Measurements from ENCODE around the gene DPY19L1. TPM values are rescaled to one million over a fixed set of nuclear protein-coding genes. Genes with fewer than 3 reads are reported as not detected.
"Not testable (repeated sequence)": the region's sequence is repeated elsewhere in the genome, so short reads cannot be mapped to it uniquely, and the experiment has no call there.

The DPY19L1 gene
- total and polyA plus RNA-seq, 2 donors (not counting 3 experiments of a cell fraction or from before 2014, with no cell fraction given): 30.9 to 53.1 TPM

DNA sequence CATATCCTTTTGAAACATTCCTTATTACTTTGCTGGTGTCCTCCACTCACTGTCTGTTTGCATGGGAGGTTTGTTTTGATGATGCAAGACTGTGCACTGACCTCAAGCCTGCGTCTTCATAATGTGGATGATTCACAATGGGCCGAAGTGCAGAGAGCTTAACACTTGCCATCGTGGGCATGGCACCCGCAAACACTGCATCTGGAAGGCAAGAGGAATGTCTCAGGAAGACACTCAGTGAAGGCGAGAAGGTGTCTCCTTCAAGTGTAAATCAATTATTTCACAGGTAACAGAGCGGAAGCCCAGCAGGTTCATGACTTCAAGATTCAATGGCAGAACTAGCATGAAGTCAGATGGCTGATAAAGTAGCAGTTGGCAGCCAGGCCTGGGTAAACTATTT, 98.1 kb downstream of the DPY19L1 start:
- H3K27ac ChIP-seq (ENCODE audit: insufficient read depth, low read depth, low read length): no peak overlapping the region
- H3K9ac ChIP-seq (replicated peaks; ENCODE audit: extremely low read depth, insufficient read depth, low read length): no peak overlapping the region
- ChIA-PET CTCF (interaction anchor here (1.0 to 1.1 kb wide), 3 partner anchors 12 to 97 kb away, joined by 3 to 4 read pairs (median 4); partner anchors contain the start of gene DPY19L1), POLR2A (no interaction called here)
- peaks cover 7% of the 10 kb centered on the region for H3K4me1 ChIP-seq (ENCODE audit: control insufficient read depth, extremely low read depth, insufficient read depth, low read length)
- no peaks in the 10 kb centered on the region for H3K79me2 ChIP-seq (ENCODE audit: control insufficient read depth, insufficient read depth, low read length)
- H2AFZ ChIP-seq (ENCODE audit: low read depth, low read length): no peak overlapping the region
- FAIRE-seq: peak; percentile 57
- H3K36me3 ChIP-seq (ENCODE audit: control insufficient read depth in 2 of 2, extremely low read depth in 1 of 2, insufficient read depth in 2 of 2, low read length in 2 of 2): peaks cover 0 to 4% of the 10 kb centered on the region in 2 experiments
- intact Hi-C loops (cut with micrococcal nuclease) (no loop called here), dilution Hi-C loops (cut with MboI; ENCODE audit: extremely low pct_ligation_motif_present, low sequenced_read_pairs) (no loop called here)
- H3K9me1 ChIP-seq (replicated peaks; ENCODE audit: control insufficient read depth, extremely low read depth, insufficient read depth, low read length): no peaks in the 10 kb centered on the region
- no peak overlapping the region for H3K4me2 ChIP-seq (ENCODE audit: insufficient read depth, low read length)
- TF ChIP-seq POLR2A (IDR thresholded peaks at IDR 0.05; ENCODE audit: low read depth, low read length) (no peak), FOS (IDR thresholded peaks at IDR 0.05; ENCODE audit: borderline replicate concordance, insufficient read depth, low read length) (no peak), POLR2AphosphoS5 (IDR thresholded peaks at IDR 0.05; ENCODE audit: insufficient read depth, low read depth, low read length) (no peak)
- DNase-seq (ENCODE audit: low read depth, low spot score): no peak
- no peak overlapping the region for H3K4me3 ChIP-seq (replicated peaks in 1 of 3; ENCODE audit: insufficient read depth in 1 of 3, low read depth in 1 of 3, low read length in 3 of 3)
- H4K20me1 ChIP-seq (replicated peaks; ENCODE audit: control insufficient read depth, extremely low read depth, insufficient read depth, low read length): no peaks in the 10 kb centered on the region
- H3K27me3 ChIP-seq (ENCODE audit: control insufficient read depth in 2 of 2, insufficient read depth in 2 of 2, low read length in 2 of 2): no peaks in the 10 kb centered on the region
- BruUV-seq (replicated peaks): no TSS peak
- H3K9me3 ChIP-seq (replicated peaks; ENCODE audit: control insufficient read depth, insufficient read depth, low read length): no peaks in the 10 kb centered on the region

DNA sequence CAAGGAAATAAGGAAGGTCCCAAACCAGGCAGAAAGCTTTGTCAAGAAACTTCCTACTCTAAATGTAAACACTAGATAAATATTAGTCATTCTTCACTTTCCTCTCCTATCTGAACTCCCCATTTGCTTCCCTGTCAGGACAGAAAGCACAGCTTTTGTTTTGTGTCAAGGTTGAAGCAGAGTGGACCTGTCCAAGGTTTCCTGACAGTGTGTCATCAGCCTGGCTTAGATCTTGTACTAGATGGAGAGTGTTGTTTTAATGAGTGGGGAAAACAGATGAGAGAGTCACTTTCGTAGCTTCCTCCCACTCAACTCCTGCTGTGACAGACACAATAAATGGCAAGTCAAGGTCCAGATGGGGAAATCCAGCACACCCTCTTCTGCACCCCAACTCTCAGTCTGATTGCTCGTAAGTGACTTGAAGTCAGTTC, 101.5 kb downstream of the DPY19L1 start:
- peak; percentile 95 for FAIRE-seq

More for the DNA sequence above, 101.5 kb downstream of the DPY19L1 start:
- intact Hi-C loops (cut with micrococcal nuclease); H3K36me3 ChIP-seq (ENCODE audit: control insufficient read depth in 2 of 2, extremely low read depth in 1 of 2, insufficient read depth in 2 of 2, low read length in 2 of 2); BruUV-seq (replicated peaks); H4K20me1 ChIP-seq (replicated peaks; ENCODE audit: control insufficient read depth, extremely low read depth, insufficient read depth, low read length); H3K79me2 ChIP-seq (ENCODE audit: control insufficient read depth, insufficient read depth, low read length); H3K9me1 ChIP-seq (replicated peaks; ENCODE audit: control insufficient read depth, extremely low read depth, insufficient read depth, low read length); H3K4me3 ChIP-seq (replicated peaks in 1 of 3; ENCODE audit: insufficient read depth in 1 of 3, low read depth in 1 of 3, low read length in 3 of 3); H2AFZ ChIP-seq (ENCODE audit: low read depth, low read length); H3K4me2 ChIP-seq (ENCODE audit: insufficient read depth, low read length); H3K27ac ChIP-seq (ENCODE audit: insufficient read depth, low read depth, low read length); H3K4me1 ChIP-seq (ENCODE audit: control insufficient read depth, extremely low read depth, insufficient read depth, low read length); H3K9me3 ChIP-seq (replicated peaks; ENCODE audit: control insufficient read depth, insufficient read depth, low read length); CTCF ChIA-PET; dilution Hi-C loops (cut with MboI; ENCODE audit: extremely low pct_ligation_motif_present, low sequenced_read_pairs); H3K9ac ChIP-seq (replicated peaks; ENCODE audit: extremely low read depth, insufficient read depth, low read length); H3K27me3 ChIP-seq (ENCODE audit: control insufficient read depth in 2 of 2, insufficient read depth in 2 of 2, low read length in 2 of 2); POLR2A ChIA-PET: not testable (repeated sequence)
- peak; percentile 40 for DNase-seq (ENCODE audit: low read depth, low spot score)
- TF ChIP-seq GATA2 (IDR thresholded peaks at IDR 0.05; ENCODE audit: insufficient read depth, insufficient read length, low read depth, low read length) (peak; percentile 47), FOS (IDR thresholded peaks at IDR 0.05; ENCODE audit: borderline replicate concordance, insufficient read depth, low read length) (peak; percentile 24)
